A549 (cell line): ENCODE measurements around the gene GZF1.

Source experiments
- CBX2 ChIP-seq: fragments of 200-600 bp; sonication (generic); IDR thresholded peaks from 2 replicates; pipeline ENCODE4 v1.6.1; 2016; ENCODE audit warnings: low read depth, mild to moderate bottlenecking, borderline replicate concordance
- CTCF ChIP-seq: fragments of >200 bp; sonication (Bioruptor Twin); formaldehyde crosslinking; IDR thresholded peaks from 3 replicates; pipeline ENCODE4 v1.5.1; 2016
- JUNB ChIP-seq: fragments of >200 bp; sonication (Bioruptor Twin); formaldehyde crosslinking; IDR thresholded peaks from 2 replicates; pipeline ENCODE4 v1.6.1; 2016
- PBX3 ChIP-seq: IDR thresholded peaks from 2 replicates; pipeline ENCODE4 v1.6.1; 2012
- POLR2A ChIP-seq: IDR thresholded peaks from 2 replicates; pipeline ENCODE4 v1.6.1; 2012; ENCODE audit warnings: mild to moderate bottlenecking, low read length

DNA sequence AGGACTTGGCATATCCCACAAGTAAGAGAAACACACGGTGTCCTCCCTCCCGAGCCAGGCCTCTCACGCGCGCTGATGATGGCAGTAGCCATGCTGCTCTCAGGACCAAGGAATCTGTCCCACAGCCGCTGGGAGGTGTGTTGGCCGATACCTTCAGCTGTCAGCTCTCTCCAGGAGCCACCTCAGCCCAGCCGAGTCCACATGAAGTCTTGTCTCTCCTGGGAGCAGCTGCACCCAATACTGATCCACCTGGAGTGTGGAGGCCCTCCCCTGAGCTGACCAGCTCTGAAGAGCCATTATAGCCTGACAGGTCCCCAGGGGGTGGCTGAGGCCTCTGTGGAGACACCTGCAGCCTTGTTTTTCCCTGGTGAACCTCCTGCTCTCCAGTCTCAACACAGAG, 35.2 kb upstream of the GZF1 start:
- TF ChIP-seq JUNB (no peak), POLR2A (no peak), PBX3 (no peak), CTCF (no peak), CBX2 (no peak)
